ENCODE data around the gene ZFHX2.

DNA sequence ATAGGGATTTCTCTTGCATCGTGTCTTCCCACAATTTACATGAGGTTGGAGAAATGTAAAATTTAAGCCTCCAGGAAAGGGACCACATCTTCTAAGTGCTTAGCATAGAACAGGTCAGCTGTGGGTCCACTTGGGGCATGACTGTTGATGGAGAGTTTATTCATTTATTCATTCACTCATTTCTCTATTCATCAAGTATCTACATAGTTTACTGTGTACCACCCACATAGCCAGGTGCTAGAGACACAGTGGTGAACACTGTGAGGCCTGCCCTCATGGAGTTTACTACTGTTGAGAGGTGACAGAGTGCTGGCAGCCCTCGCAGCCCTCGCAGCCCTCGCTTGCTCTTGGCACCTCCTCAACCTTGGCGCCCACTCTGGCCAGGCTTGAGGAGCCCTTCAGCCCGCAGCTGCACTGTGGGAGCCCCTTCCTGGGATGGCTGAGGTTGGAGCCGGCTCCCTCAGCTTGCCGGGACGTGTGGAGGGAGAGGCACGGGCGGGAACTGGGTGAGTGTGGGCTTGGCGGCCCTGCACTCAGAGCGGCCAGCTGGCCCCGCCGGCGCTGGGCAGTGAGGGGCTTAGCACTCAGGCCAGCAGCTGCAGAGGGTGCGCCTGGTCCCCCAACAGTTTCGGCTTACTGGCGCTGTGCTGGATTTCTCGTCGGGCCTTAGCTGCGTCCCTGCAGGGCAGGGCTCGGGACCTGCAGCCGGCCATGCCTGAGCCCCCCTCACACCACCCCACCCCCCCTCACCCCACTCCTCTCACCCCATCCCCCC lies 28.8 kb upstream of the ZFHX2 start:
- TF ChIP-seq POLR2A (IDR thresholded peaks at IDR 0.05; ENCODE audit: low read length) (no peak), GATA1 (IDR thresholded peaks at IDR 0.05; ENCODE audit: low read depth, low read length) (no peak)

Measured in erythroblast (primary cell).